GM18499 (cell line): Measurements from ENCODE around the gene RERE.

Experiments
- ATAC-seq: cut with Tn5 transposase; IDR thresholded peaks from one replicate; pipeline ENCODE4 v1.9.1; 2021; ENCODE audit warnings: moderate number of reproducible peaks; ENCODE audit not compliant: insufficient read depth, unreplicated experiment

RERE gene

DNA sequence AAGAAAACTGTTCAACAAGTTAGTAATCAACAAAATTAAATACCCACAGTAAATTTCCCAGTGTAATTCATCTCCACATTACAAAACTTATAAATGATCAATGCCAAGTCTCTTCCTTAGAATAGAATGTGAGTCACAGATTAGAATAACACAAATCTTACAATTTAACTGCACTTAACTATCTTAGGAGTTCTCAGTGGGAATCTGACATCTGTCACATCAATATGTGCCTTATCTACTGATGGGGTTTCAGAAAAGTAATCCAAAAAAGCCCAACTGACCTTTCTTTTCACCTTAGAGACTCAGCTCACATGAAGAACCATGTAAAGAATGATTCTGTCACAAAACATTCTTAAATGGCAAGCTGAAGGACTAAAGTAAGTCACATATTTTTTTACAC, 141.4 kb downstream of the RERE start:
- no peak for ATAC-seq

DNA sequence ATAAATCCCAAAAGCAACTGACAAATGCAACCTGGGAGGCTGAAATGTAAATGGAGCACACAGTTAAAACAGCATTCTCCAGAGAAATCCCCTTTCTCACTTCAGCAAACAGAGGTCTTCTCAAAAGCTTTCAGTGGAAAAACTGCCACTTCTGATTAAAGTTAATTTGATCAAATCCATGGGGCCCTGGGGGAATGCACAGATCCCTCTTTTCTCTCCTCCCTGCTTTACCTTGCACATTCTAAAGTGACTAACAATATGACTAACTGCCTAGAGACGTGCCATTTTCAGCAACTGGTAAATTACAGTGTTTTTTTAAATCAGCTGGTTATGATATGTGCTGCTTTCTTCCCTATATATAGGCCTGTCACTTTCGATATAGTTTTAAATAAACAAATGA, 142.5 kb downstream of the RERE start:
- ATAC-seq, result no peak

DNA sequence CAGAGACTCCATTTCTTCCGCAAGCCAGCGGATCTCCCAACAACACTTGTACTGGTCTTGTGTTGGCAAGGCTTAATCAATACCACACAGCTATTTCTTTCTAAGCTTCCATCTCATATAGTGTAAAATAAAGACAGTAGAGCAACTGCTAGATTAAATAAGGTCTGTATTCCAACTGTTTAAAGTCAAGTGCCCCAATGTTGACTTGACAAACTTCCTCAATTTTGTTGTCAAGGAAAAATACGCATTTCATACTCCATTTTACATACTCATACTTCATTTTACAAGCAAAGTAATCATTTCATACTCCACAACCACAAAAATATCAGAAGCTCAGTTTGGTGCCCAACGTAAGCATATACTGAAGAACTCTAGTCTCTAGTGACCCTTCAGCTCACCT, 143.0 kb downstream of the RERE start:
- ATAC-seq, result no peak

DNA sequence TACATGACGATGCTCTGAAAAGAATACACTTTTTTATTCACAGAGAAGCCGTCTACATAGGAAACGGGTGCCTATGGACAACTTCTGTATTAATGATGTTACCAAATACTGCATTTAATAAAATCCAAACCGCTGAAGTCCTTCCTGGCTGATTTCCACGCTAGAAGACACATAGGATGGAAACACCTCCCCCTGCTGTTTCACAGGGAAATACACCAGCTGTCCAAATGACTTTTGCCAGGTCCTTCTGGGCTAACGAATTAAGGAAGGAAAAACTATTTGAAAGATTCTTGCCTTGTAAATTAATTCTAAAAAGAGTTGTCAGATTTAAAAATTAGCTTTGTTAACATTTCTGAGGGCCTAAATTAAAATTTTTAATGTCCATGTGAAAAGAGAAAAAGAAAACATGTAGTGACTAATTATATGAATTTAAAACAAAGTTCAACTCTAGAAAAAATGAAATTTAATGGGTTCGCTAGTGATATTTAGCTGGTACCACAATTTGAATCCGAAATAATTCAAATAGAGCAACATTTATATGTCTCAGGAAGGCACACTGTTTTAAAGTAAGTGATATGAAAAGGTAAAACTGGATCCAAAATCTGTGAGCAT, 146.0 kb downstream of the RERE start:
- ATAC-seq, result no peak

DNA sequence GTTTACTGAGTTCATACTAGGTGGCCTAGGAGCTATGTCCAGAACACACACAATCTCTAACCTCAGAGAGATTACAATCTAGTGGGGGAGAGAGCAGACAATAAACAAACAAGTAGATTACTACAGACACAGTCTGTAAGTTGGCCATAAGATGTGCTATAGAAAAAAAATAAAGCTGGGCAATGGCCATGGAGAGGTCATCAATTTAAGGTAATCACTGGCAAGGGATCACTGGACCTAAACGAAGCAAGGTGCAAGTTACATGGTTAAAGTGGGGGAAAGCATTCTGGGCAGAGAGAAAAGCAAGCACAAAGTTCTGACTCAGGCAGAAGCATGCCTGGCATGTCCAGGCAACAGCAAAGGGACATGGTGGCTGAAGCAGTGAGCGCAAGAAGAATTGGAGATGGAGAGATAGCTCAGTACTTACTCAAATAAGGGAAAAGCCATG, 147.0 kb downstream of the RERE start:
- ATAC-seq, result no peak

DNA sequence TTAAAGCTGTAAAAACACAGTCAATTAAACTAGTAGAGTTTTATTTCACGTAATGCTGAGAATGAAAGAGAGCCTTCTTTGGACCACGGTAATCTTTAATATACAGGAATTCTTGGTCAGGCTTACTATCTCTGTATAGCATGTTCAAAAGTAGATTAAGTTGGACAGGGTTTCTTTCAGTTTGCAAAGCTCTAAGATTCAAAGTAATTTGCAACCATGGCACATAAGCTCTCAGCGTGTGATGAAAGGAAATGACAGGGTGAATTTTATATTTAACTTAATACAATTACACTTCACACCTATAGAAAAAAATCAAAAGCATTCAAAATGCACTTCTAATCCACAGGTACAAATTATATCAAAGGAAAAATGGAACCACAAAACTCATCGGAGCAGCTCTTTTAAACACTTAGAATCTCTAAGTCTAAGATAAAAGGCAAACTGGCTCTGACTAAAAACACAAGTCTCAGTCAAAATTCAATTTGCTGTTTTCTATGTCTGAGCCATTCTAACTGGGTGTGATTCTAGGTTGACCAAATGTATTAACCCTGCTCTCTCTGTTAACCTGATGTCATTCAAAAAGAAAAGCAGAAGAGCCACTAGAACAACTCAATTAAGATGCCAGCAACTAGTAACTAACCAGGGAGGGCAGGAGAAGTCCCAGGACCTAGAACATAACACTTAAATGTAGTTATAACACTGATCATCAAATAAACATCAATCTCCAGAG, 147.7 kb downstream of the RERE start:
- ATAC-seq, result no peak

DNA sequence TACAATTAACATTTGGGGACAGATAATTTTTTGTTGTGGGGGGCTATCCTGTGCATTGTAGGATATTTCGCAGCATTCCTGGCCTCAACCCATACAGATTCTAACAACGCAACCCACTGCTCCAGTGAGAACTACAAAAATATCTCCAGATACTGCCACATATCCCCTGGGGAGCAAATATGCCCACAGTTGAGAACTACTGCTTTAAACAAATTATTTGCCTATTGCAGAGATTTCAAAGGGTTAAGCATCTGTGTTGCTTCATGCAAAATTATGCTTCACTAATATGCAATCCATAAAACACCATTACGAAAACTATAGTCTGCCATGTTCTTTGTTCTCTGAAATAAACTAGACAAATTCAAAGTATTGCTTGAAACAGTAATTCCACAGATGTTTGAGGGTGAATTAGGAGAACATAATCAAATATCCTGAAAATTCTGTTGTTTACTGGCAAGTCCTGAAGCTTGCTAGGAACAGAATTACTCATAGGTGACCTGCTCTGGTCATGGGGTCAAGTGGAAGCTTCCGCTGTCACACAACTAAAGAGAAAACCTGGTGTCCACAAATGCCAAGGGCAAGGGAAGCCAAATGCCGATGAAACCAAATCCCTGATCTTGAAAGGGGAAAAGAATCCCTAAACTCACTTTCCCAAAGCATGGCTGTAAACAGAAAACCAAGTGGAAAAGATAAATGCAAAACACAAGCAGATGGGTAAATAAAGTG, 149.4 kb downstream of the RERE start:
- no peak for ATAC-seq

DNA sequence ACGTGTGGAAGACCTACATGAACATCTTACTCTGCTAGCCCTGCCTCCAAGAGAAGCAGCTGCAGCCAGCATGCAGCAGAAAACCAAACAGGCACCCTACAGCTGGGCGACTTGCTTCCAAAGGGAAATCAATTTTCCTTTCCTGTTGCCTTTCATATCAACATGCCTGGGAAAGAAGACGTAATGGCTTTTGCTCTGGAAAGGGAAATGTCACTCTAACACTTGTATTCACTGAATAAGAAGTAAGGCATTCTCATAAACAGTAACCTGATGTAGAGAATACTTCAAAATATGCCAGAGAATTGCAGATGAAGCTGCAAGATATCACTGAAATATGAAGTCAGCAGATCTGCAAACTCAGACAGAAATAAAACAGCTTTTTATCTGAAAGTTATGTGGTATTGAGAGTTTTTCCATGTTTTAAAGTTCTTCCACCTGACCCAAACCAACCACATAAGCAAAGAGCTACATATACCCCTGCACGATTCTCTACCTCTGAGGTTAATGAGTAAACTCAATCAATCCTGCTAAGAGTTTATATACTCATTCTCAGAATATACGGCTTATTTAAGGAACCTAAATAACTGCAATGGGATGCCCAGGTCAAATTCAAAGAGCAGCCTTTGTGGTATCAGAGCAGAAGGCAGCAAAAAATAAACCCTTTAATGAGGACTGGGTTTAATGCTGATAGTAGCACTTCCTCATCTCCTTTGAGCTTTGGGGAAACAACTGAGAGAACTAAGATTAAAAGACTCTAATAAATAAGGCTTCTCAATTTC, 150.9 kb downstream of the RERE start:
- no peak for ATAC-seq

DNA sequence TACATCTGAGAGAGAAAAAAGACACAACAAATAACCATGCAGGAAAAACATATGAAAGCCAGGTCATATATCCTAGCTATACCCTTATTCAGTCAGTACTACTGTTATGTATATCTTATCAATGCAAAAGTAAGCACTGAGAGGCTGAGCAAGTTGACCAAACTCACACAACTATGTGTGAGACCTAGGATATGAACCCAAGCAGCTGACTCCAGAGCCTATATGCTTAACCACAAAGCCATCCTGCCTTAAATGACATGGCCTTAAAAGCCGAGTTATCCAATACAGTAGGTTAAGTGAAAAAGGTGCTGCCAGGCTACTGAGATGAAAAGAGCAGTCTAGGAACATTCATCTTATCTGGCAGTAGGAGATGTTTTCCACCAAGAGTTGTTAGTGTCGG, 151.6 kb downstream of the RERE start:
- no peak for ATAC-seq

DNA sequence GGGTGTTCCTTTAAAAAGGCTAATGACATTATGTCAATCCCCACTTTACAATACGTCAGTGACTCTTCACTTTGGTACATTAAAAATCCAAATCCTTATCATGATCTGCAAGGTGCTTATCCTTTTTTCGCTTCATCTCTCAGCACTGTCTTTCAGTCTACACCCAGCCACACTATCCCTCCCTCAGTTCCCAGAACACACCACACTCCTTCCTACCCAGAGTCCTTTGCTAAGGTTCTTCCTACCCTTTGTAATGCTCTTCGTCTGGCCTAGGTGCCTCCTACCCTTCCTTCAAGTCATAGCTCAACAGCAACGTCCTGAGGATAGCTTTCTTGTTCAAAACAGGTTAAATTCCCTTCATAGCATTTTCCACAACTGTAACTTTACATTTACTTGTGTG, 152.6 kb downstream of the RERE start:
- ATAC-seq, result no peak

DNA sequence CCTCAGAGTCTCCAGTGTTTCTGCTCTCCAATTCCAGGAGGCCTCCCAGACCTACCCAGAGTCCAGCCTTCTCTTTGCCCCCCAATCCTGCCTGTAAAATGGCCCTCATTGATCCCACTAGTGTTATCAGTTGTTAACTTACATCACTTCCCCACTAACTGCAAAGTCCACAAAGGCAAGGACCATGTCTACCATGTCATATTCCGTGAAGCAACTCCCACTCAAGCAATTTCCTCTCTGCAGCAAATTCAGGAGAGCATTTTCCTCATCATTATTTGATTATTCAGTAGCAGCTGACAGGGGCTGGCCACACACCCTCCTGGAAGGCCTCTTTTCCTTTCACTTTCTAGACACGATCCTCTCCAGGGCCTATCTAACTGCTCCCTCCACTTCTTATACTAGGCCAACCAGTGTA, 153.5 kb downstream of the RERE start:
- no peak for ATAC-seq

DNA sequence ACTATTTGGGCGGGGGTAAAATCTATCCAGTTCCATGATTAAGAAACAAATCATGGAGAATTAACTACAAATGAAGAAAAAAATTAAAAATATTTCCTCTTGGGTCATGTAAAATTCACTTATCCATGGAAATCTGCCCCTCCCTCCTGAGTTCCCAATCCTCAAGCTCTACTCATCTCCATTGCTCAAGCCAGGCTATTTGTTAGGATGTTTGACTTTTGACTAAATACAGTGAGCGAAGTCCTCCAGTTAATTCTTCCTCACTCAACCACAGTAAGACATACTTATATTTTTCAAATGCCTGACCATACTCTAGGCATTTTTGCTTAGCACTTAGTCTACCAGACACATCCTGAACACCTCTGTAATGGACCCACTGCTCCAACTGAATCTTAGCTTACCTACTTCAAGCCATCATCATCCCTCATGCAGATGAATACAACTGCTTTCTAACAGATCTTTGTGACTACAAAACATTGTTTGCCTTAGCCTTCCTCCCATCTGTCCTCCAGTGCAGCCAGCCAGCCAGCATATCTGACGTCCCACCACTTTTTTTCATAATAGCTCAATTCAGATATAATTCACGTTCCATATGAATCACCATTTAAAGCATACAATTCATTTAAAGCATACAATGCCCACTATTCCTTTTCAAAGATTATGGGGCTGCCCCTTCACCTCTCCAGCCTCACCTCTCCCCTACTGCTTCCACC, 154.2 kb downstream of the RERE start:
- ATAC-seq, result no peak

DNA sequence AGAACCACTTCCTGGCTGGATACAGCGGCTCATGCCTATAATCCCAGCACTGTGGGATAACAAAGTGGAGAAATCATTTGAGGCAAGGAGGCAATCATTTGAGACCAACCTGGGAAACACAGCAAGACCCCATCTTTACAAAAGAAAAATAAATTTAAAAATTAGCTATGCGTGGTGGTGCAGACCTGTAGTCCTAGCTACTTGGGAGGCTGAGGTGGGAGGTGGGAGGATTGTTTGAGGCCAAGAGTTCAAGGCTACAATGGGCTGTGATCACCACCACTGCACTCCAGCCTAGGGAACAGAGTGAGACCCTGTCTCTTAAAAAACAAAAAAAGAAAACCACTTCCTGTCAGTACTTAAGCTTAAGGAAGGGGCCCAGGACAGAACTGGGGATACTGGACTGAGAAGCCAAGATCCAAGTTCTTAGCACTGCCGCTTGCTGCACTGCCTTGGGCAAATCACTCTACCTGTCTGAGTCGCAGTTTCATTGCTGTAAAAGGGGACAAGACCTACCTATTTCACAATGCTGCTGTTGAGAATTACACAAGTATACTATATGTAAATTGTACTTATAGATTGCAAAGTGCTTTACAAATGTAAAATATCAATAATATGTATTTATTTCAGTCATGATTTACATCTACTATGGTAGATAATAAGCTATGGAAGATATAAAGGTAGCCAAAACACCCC, 154.9 kb downstream of the RERE start:
- ATAC-seq, result no peak

DNA sequence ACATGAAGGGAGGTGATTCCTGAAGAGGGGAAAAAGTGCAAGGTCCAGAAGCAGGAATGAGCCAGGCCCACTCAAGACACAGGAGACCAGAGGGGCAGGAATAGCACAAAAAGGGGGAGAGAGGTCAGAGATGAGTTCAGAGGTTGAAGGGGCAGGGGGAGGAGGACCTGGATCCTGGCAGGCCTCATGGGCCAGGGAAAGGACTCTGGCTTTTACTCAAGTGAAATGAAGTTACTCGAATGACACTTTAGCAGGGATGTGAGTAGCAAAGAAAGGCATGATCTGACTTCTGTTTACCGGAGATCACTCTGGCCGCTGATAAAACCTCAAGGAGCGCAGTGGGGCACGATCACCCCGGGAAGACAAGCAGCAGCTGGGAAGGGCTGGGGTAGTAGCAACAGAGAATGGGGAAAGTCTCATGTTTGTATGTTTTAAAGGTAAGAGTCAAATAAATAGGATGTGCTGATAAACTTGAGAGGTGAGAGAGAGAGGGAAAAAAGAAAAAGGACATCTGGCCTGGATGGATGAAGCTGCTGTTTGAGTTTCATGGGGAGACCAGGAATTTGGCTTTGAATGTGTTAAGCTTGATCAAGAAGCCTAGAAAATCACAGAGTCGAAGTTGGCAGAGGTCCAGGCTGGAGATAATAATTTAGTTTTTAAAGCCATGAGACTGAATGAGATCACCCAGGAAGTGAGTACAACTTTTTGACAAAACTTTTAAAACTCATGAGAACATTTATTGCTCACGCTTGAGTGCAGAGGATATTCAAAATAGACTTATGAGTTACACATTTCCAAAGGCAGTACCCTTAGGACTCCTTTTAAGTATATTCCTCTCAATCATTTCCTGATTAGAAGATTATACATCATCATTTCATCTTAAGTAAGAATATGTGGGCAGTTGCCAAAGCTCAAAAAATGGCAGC, 156.0 kb downstream of the RERE start:
- no peak for ATAC-seq

DNA sequence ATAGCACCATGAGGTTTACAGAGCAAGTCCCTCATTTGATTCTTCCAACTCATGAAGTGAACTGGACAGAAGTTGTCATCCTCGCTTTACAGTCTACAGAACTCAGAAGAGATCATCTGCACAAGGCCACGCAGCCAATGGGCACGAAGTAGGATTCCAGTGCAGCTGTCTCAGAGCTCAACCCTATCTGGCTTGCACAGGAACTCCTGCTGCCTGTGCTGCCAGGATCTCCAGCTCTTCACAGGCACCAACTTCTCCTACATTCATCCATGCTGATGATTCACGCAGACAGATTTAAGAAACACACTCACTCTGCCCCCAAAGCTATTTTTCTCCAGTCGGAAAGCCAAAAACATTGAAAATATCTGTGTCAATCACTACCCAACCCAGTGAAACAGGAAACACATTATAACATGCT, 157.0 kb downstream of the RERE start:
- ATAC-seq, result no peak

DNA sequence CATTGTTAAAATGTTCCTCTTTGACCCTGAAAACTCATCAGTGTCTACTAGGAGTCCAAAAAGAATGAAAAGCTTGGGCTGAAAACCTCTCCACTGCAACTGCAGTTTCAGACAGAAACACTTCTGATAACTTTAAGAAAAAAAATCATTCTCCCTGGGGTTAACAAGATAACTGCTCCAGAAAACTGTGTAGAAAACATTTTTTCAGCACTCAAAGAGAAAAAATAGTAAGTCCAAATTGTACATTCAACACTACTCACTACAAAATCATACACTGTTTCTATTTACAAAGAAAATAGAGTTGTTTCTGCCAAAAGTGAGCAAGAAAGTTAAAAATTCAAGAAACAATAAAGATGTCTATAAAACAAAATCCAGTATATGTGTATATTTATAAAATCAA, 157.8 kb downstream of the RERE start:
- ATAC-seq, result no peak

DNA sequence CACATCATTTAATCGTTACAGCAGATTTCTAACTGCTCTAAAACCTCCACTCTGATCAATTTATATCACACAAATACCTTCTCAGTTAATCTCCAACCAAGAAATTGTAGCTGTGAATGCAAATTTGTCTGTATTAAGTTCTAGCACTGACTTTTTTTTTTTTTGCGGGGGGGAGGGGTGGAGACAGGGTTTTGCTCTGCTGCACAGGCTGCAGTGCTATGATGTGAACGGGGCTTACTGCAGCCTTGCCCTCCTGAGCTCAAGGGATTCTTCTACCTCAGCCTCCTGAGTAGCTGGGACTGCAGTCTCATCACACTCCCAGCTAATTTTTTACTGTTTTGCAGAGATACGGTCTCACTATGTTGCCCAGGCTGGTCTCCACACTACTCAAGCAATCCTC, 163.6 kb downstream of the RERE start:
- no peak for ATAC-seq

DNA sequence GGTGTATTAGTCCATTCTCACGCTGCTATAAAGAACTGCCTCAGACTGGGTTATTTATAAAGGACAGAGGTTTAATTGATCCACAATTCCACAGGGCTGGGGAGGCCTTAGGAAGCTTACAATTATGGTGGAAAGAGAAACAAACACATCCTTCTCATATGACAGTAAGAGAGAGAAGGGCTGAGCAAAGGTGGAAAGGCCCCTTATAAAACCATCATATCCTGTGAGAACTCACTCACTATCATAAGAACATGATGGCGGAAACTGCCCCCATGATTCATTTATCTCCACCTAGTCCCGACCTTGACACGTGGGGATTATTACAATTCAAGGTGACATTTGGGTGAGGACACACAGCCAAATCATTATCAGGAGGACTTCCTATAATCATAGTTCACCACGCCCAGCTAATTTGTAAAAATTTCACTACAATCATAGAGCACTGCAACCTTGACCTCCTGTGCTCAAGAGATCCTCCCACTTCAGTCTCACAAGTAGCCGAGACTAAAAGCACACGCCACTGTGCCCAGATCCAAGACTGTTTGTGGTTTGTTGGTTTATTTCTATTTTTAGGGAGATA, 164.9 kb downstream of the RERE start:
- no peak for ATAC-seq
